Ovary (tissue), 9 donors: ENCODE measurements around the gene MECP2. TPM values are rescaled to one million over a fixed set of nuclear protein-coding genes. Genes with fewer than 3 reads are reported as not detected.

Experiments used
- DNase-seq, 5 donors: peaks; one replicate each; pipeline ENCODE4 v3.0.0-alpha.2; 2019 to 2020
- H3K27ac ChIP-seq, 2 donors: fragments of 200-600 bp; one replicate each; pipeline versions ENCODE4 v1.5.1 to v1.8.0; 2019 to 2022
- H3K27me3 ChIP-seq: fragments of 200-600 bp; one replicate; pipeline ENCODE4 v1.8.0; 2022
- H3K36me3 ChIP-seq: fragments of 200-600 bp; sonication (generic); one replicate; pipeline ENCODE4 v1.5.1; 2019
- H3K4me1 ChIP-seq: one replicate; pipeline ENCODE4 v1.8.1; 2013; ENCODE audit warnings: mild to moderate bottlenecking, moderate library complexity; ENCODE audit not compliant: insufficient read depth
- H3K4me3 ChIP-seq: fragments of 200-600 bp; sonication (generic); one replicate; pipeline ENCODE4 v1.5.1; 2017
- H3K9me3 ChIP-seq, 2 donors: fragments of 200-600 bp in 1 of 2; sonication (generic) in 1 of 2; one replicate each; pipeline versions ENCODE4 v1.5.1 to v1.8.1; 2013 to 2019; ENCODE audit warnings: mild to moderate bottlenecking in 1 of 2, moderate library complexity in 1 of 2
- EP300 ChIP-seq: sonication (generic); formaldehyde crosslinking; IDR thresholded peaks from one replicate; pipeline ENCODE4 v1.6.1; 2017; ENCODE audit warnings: antibody characterized with exemption
- POLR2A ChIP-seq: fragments of 450-650 bp; IDR thresholded peaks from one replicate; pipeline ENCODE4 v1.6.1; 2017; ENCODE audit warnings: antibody characterized with exemption, mild to moderate bottlenecking, moderate library complexity
- WGBS, 3 donors: extraction: QIAGEN DNeasy Blood & Tissue Kit in 1 of 3; methylation state at CpG; one replicate each; pipeline versions ENCODE4 v1.1.5 to v1.1.7; 2013 to 2017; 5-methylcytosine and 5-hydroxymethylcytosine counted together
- intact Hi-C, 4 donors: fragments of 100-400 bp; cut with DNase I; formaldehyde crosslinking; loops; one replicate each; pipeline versions ENCODE4 v1.11.0 to v1.15.1; 2022 to 2023
- polyA plus RNA-seq, 2 donors: library from polyadenylated mRNA; stranded (reverse); fragments of 200-250 nt in 1 of 2; fragments of 350-450 nt in 1 of 2; fragmentation: Illumina TruSeq in 1 of 2; extraction: RNeasy Lipid Tissue Mini Kit (QIAGEN cat#74804) in 1 of 2; gene quantifications; one replicate each; pipeline ENCODE4 v1.2.3, GENCODE V29; 2013 to 2014
- total RNA-seq, 7 donors: library from RNA; depleted of rRNA in 2 of 7; stranded (reverse); fragments of >200 nt in 2 of 7; fragmentation: NEBNext Ultra II Directional in 3 of 7; extraction: Animal tissue kit (Norgen Biotek cat#: 25700) in 3 of 7; gene quantifications; one replicate each; pipeline versions ENCODE4 v1.1.0 to v1.2.4, GENCODE V29; 2016 to 2023
- TF ChIP-seq, protein P1 (sequence below), 3 donors: fragments of 450-650 bp in 2 of 3; fragments of 200-600 bp in 1 of 3; IDR thresholded peaks; one replicate each; pipeline versions ENCODE4 v1.5.1 to v1.8.0; 2016 to 2022; ENCODE audit warnings: antibody characterized with exemption in 3 of 3, mild to moderate bottlenecking in 1 of 3
- donor health status: DM: no; HTN: no; CAD: no; lungs with moderate emphysema.
- donor health status: DM: no; HTN: no; CAD: no.
- donor health status: Bipolar disorder and iron deficiency.
- donor health status: DM: yes; HTN: yes; CAD: no.
- donor health status: DM: no; HTN: no; CAD: no.
- donor health status: DM: yes; HTN: yes; CAD: no.

The MECP2 gene
- total and polyA plus RNA-seq, 9 donors: 26.8 to 91.2 (median 62.2) TPM

- Histone ChIP-seq H3K4me1 (no peaks in the 10 kb centered on the region), H3K9me3 (no peaks in the 10 kb centered on the region), H3K36me3 (no peaks in the 10 kb centered on the region), H3K4me3 (no peak overlapping the region), H3K27me3 (no peaks in the 10 kb centered on the region), H3K27ac (no peak overlapping the region)
- intact Hi-C loops: loop anchor here in 1 of 4 donors (2.0 kb wide), 1 partner anchor 63 kb away; no protein-coding TSS in a partner anchor
- 69 to 82% (median 77%) methylated on average over 23 to 30 of the region's 30 CpGs for WGBS, 3 donors
- DNase-seq: peak in 1 of 5 donors; percentile 19
- TF ChIP-seq EP300 (no peak), POLR2A (no peak)
- TF ChIP-seq, protein P1, sequence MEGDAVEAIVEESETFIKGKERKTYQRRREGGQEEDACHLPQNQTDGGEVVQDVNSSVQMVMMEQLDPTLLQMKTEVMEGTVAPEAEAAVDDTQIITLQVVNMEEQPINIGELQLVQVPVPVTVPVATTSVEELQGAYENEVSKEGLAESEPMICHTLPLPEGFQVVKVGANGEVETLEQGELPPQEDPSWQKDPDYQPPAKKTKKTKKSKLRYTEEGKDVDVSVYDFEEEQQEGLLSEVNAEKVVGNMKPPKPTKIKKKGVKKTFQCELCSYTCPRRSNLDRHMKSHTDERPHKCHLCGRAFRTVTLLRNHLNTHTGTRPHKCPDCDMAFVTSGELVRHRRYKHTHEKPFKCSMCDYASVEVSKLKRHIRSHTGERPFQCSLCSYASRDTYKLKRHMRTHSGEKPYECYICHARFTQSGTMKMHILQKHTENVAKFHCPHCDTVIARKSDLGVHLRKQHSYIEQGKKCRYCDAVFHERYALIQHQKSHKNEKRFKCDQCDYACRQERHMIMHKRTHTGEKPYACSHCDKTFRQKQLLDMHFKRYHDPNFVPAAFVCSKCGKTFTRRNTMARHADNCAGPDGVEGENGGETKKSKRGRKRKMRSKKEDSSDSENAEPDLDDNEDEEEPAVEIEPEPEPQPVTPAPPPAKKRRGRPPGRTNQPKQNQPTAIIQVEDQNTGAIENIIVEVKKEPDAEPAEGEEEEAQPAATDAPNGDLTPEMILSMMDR (IDR thresholded peaks at IDR 0.05): no peak
Observed at GRCh38 chrX:154125391-154126040, 28.0 kb upstream of the MECP2 start.

DNA sequence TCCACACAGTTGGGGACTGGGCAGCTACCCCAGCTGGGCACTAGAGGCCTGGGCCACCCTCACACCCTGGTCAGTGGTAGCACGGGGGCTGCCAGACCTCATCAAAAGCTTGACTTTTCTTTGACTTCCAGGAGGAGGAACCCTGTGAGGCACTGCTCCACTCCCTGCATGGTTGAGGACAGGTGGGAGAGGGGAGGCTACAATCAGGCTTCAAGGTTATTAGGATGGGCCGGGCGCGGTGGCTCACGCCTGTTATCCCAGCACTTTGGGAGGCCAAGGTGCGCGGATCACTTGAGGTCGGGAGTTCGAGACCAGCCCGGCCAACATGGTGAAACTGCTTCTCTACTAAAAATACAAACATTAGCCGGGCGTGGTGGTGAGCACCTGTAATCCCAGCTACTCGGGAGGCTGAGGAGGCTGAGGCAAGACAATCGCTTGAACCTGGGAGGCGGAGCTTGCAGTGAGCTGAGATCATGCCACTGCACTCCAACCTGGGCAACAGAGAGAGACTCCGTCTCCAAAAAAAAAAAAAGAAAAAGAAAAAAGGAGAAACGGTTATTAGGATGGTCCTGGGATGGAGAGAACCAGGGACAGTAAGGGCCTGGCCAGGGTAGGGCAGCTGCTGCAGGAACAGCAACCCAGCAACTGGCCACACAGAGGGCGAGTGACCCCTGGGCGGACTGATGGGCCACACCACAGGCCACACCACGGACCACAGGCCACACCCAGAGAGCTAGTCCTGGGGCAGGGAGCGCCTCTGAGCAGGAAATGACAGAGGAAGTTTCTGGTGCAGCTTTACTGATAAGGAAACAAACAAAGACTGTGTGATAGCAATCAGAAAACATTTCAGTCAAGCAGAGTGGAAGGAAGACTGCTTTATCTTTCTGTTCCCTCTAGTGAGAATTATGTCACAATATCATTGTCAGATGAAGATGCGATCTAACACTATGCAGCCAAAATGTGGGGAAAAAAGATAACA is 26.0 kb upstream of the MECP2 start:
- Histone ChIP-seq H3K9me3 (no peaks in the 10 kb centered on the region), H3K27me3 (no peaks in the 10 kb centered on the region), H3K4me3 (no peak overlapping the region), H3K36me3 (no peaks in the 10 kb centered on the region), H3K27ac (no peak overlapping the region), H3K4me1 (no peaks in the 10 kb centered on the region)
- WGBS, 3 donors: 85 to 86% (median 86%) methylated on average over 22 of the region's 22 CpGs
- TF ChIP-seq EP300 (no peak), POLR2A (no peak)
- TF ChIP-seq, protein P1 (IDR thresholded peaks at IDR 0.05): no peak
- DNase-seq: no peak
- intact Hi-C loops: loop anchor here in 1 of 4 donors (2.0 kb wide), 1 partner anchor 61 kb away; no protein-coding TSS in a partner anchor

- 68 to 81% (median 75%) methylated on average over 11 of the region's 11 CpGs for WGBS, 3 donors
- no peaks in the 10 kb centered on the region for H3K36me3 ChIP-seq
- no peaks in the 10 kb centered on the region for H3K27me3 ChIP-seq
- no peak overlapping the region for H3K27ac ChIP-seq
- no peaks in the 10 kb centered on the region for H3K4me1 ChIP-seq
- TF ChIP-seq EP300 (no peak), POLR2A (no peak)
- TF ChIP-seq, protein P1 (IDR thresholded peaks at IDR 0.05): no peak
- intact Hi-C loops: no loop called here
- H3K4me3 ChIP-seq: no peak overlapping the region
- H3K9me3 ChIP-seq: no peaks in the 10 kb centered on the region
- DNase-seq: no peak
Observed at GRCh38 chrX:154121961-154122360, 24.4 kb upstream of the MECP2 start.

DNA sequence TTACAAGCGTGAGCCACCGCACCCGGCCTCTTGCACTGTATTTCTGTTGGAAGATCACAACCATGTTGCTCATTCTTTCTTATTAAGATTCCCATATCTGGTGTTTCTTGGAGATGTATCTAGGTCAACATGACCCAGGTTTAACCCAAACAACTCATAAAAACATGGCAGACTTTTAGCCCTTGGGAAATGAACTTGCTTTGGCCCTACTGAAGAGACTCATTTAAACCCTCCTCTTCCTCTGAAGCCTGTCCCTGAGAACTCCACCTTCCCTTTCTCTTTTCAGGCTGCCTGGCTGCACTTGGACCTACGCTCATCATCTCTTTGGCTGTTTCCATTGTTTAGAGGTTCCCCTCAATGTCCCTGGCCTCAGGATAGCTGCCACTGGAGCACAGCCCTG is 23.7 kb upstream of the MECP2 start:
- no peak overlapping the region for H3K27ac ChIP-seq
- TF ChIP-seq POLR2A (no peak), EP300 (no peak)
- TF ChIP-seq, protein P1 (IDR thresholded peaks at IDR 0.05): no peak
- no peak overlapping the region for H3K4me3 ChIP-seq
- H3K9me3 ChIP-seq: no peaks in the 10 kb centered on the region
- no peaks in the 10 kb centered on the region for H3K4me1 ChIP-seq
- H3K27me3 ChIP-seq: no peaks in the 10 kb centered on the region
- 58 to 71% (median 60%) methylated on average over 4 of the region's 4 CpGs for WGBS, 3 donors
- DNase-seq: no peak
- intact Hi-C loops: no loop called here
- no peaks in the 10 kb centered on the region for H3K36me3 ChIP-seq
